HepG2 (cell line): ENCODE measurements around the gene HRC. TPM values are rescaled to one million over a fixed set of nuclear protein-coding genes. Genes with fewer than 3 reads are reported as not detected.

Experiments used
- CHD2 ChIP-seq: IDR thresholded peaks from 2 replicates; pipeline ENCODE4 v1.6.1; 2011; ENCODE audit warnings: low read depth, low read length, improper control_type of control experiment
- EZH2 ChIP-seq: conservative IDR thresholded peaks from 2 replicates; pipeline ENCODE4 v1.6.1; 2012; ENCODE audit warnings: mild to moderate bottlenecking, low read depth, low read length, moderate library complexity
- HOXA5 ChIP-seq: sonication (generic); formaldehyde crosslinking; IDR thresholded peaks from 2 replicates; pipeline ENCODE4 v1.4.0; 2020; ENCODE audit warnings: missing genetic modification reagents
- KAT7 ChIP-seq: IDR thresholded peaks from 2 replicates; pipeline ENCODE4 v1.6.1; 2018; ENCODE audit warnings: borderline replicate concordance, missing compliant biosample characterization
- MYC ChIP-seq: sonication (generic); formaldehyde crosslinking; IDR thresholded peaks from 2 replicates; pipeline ENCODE4 v1.9.0; 2021; ENCODE audit warnings: missing genetic modification reagents, borderline replicate concordance
- NCOA2 ChIP-seq: sonication (generic); formaldehyde crosslinking; IDR thresholded peaks from 2 replicates; pipeline ENCODE4 v1.8.0; 2022; ENCODE audit warnings: inconsistent platforms
- PITX1 ChIP-seq: sonication (generic); formaldehyde crosslinking; IDR thresholded peaks from 2 replicates; pipeline ENCODE4 v1.5.1; 2020; ENCODE audit warnings: mild to moderate bottlenecking, missing genetic modification reagents
- SKI ChIP-seq: fragments of 450-650 bp; IDR thresholded peaks from one replicate; pipeline ENCODE4 v1.6.1; 2018; ENCODE audit warnings: mild to moderate bottlenecking; ENCODE audit not compliant: partially characterized antibody
- SNRNP70 ChIP-seq: fragments of 200-400 bp; formaldehyde crosslinking; IDR thresholded peaks from 2 replicates; pipeline ENCODE4 v1.6.1; 2017; ENCODE audit warnings: mild to moderate bottlenecking, low read depth, low read length, moderate library complexity
- SP2 ChIP-seq: sonication (generic); formaldehyde crosslinking; IDR thresholded peaks from 2 replicates; pipeline ENCODE4 v1.5.1; 2020; ENCODE audit warnings: mild to moderate bottlenecking, missing genetic modification reagents
- SRSF1 ChIP-seq: fragments of 200-400 bp; formaldehyde crosslinking; optimal IDR thresholded peaks from 2 replicates; pipeline ENCODE3; 2017; ENCODE audit warnings: mild to moderate bottlenecking, low read depth, low read length, moderate library complexity
- ZFY ChIP-seq: sonication (generic); formaldehyde crosslinking; IDR thresholded peaks from 2 replicates; pipeline ENCODE4 v1.4.0; 2020; ENCODE audit warnings: missing genetic modification reagents
- ZNF205 ChIP-seq: IDR thresholded peaks from 2 replicates; pipeline ENCODE4 v1.6.1; 2018; ENCODE audit warnings: missing biosample characterization, missing genetic modification reagents
- ZNF274 ChIP-seq: sonication (generic); formaldehyde crosslinking; IDR thresholded peaks from 2 replicates; pipeline ENCODE4 v1.5.1; 2020; ENCODE audit warnings: mild to moderate bottlenecking, missing genetic modification reagents
- ZNF33A ChIP-seq: sonication (generic); formaldehyde crosslinking; IDR thresholded peaks from 2 replicates; pipeline ENCODE4 v1.5.1; 2020; ENCODE audit warnings: missing genetic modification reagents, mild to moderate bottlenecking, moderate library complexity, borderline replicate concordance
- ZNF549 ChIP-seq: sonication (generic); formaldehyde crosslinking; IDR thresholded peaks from 2 replicates; pipeline ENCODE4 v1.5.0; 2020; ENCODE audit warnings: missing genetic modification reagents
- ZNF558 ChIP-seq: sonication (generic); formaldehyde crosslinking; IDR thresholded peaks from 2 replicates; pipeline ENCODE4 v1.9.0; 2022; ENCODE audit warnings: mild to moderate bottlenecking, missing genetic modification reagents, borderline replicate concordance
- ZNF792 ChIP-seq: IDR thresholded peaks from 2 replicates; pipeline ENCODE4 v1.6.1; 2016
- polyA plus RNA-seq, 8 experiments: library from polyadenylated mRNA; depleted of rRNA in 3 of 8; stranded (reverse) in 7 of 8; unstranded in 1 of 8; fragments of >200 nt; fragmentation: Illumina TruSeq in 4 of 8; extraction: Trizol in 4 of 8; gene quantifications; 2 replicates each; pipeline versions ENCODE4 v1.2.1 to v1.2.3, GENCODE V29; 2011 to 2016; ENCODE audit warnings: low read depth in 4 of 8, missing spikeins in 1 of 8, mixed read lengths in 1 of 8; ENCODE audit not compliant: insufficient read depth in 1 of 8
- total RNA-seq, 5 experiments: library from RNA; depleted of rRNA; stranded (reverse); fragments of >200 nt; fragmentation: Illumina TruSeq; extraction: Trizol; gene quantifications; 2 replicates each; pipeline ENCODE4 v1.2.3, GENCODE V29; 2016; ENCODE audit warnings: low read depth in 1 of 5
- TF ChIP-seq, protein P1 (sequence below): sonication (generic); formaldehyde crosslinking; IDR thresholded peaks from 2 replicates; pipeline ENCODE4 v1.5.1; 2020; ENCODE audit warnings: mild to moderate bottlenecking, missing genetic modification reagents, moderate library complexity
- TF ChIP-seq, protein P2 (sequence below): IDR thresholded peaks from 2 replicates; pipeline ENCODE4 v1.6.1; 2016; ENCODE audit warnings: low read depth, borderline replicate concordance
- TF ChIP-seq, protein P3 (sequence below): sonication (generic); formaldehyde crosslinking; IDR thresholded peaks from 2 replicates; pipeline ENCODE4 v1.4.0; 2020; ENCODE audit warnings: missing genetic modification reagents
- TF ChIP-seq, protein P4 (sequence below): IDR thresholded peaks from 2 replicates; pipeline ENCODE4 v1.6.1; 2016
- TF ChIP-seq, protein P5 (sequence below), 2 experiments: fragments of 450-650 bp in 1 of 2; sonication (generic) in 1 of 2; formaldehyde crosslinking; IDR thresholded peaks; 2 replicates each; pipeline versions ENCODE4 v1.5.0 to v1.8.0; 2020 to 2022; ENCODE audit warnings: mild to moderate bottlenecking in 1 of 2, missing genetic modification reagents in 1 of 2

HRC gene
- total and polyA plus RNA-seq, 2 of the 13 experiments (the other 11 are each of a cell fraction or from before 2014, with no cell fraction given): 3.6 to 15.4 TPM

DNA sequence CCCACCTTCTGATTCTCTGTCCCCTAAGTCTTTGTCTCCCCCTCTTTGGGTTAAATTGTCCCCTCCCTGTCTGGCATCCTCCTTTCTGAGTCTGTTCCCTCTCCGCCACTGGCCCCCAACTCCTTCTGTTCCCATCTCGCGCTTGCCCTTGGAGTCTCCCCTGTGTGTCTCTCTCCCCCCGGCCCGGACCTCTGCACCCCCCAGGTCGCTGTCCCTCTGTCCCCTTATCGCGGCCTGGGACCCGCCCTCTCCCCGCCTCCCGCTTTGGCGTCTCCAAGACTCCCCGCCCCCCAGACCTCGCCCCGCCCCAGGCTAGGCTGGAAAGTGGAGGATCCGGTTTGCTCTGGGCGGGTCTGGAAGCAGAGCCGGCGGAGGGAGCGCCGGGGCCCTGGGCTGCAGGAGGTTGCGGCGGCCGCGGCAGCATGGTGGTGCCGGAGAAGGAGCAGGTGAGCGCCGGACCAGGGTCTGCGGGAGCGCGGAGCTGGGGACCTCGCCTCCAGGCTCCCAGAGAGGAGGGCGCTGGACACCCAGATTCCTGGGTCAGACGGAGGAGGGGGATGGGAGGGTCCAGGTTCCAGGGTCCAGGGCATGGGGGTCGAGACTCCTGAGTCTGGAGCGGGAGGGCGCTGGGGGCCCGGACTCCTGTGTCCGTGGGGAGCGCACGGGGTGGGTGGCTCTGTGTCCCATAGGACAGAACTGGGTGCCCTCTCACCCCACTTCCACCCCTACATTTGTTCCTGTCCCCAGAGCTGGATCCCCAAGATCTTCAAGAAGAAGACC lies 2.4 kb upstream of the HRC start, which contains the start of gene TRPM4 (continued):
- TF ChIP-seq ZNF274 (CRISPR knock-in tag) (peak; percentile 82; the same call in 1 of the 2 replicates), SNRNP70 (no peak), HOXA5 (CRISPR knock-in tag) (peak; percentile 55; the same call in 1 of the 2 replicates), CHD2 (no peak), SP2 (0 out of 2 replicates have a peak, but pooled peaks have one; percentile 40), EZH2 (no peak), KAT7 (CRISPR knock-in tag) (peak; percentile 47; the same call in 1 of the 2 replicates), MYC (CRISPR knock-in tag) (peak; percentile 52; the same call in 1 of the 2 replicates), ZNF549 (CRISPR knock-in tag) (no peak), ZNF558 (CRISPR knock-in tag) (no peak), SRSF1 (peak; percentile 30), ZNF33A (CRISPR knock-in tag) (no peak), ZFY (CRISPR knock-in tag) (peak; percentile 48; the same call in 1 of the 2 replicates), SKI (no peak), NCOA2 (CRISPR knock-in tag) (no peak), ZNF792 (no peak), ZNF205 (no peak), PITX1 (peak; percentile 44; the same call in 1 of the 2 replicates)
- TF ChIP-seq, protein P1, sequence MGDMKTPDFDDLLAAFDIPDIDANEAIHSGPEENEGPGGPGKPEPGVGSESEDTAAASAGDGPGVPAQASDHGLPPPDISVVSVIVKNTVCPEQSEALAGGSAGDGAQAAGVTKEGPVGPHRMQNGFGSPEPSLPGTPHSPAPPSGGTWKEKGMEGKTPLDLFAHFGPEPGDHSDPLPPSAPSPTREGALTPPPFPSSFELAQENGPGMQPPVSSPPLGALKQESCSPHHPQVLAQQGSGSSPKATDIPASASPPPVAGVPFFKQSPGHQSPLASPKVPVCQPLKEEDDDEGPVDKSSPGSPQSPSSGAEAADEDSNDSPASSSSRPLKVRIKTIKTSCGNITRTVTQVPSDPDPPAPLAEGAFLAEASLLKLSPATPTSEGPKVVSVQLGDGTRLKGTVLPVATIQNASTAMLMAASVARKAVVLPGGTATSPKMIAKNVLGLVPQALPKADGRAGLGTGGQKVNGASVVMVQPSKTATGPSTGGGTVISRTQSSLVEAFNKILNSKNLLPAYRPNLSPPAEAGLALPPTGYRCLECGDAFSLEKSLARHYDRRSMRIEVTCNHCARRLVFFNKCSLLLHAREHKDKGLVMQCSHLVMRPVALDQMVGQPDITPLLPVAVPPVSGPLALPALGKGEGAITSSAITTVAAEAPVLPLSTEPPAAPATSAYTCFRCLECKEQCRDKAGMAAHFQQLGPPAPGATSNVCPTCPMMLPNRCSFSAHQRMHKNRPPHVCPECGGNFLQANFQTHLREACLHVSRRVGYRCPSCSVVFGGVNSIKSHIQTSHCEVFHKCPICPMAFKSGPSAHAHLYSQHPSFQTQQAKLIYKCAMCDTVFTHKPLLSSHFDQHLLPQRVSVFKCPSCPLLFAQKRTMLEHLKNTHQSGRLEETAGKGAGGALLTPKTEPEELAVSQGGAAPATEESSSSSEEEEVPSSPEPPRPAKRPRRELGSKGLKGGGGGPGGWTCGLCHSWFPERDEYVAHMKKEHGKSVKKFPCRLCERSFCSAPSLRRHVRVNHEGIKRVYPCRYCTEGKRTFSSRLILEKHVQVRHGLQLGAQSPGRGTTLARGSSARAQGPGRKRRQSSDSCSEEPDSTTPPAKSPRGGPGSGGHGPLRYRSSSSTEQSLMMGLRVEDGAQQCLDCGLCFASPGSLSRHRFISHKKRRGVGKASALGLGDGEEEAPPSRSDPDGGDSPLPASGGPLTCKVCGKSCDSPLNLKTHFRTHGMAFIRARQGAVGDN (CRISPR knock-in tag): peak; percentile 79
- TF ChIP-seq, protein P2, sequence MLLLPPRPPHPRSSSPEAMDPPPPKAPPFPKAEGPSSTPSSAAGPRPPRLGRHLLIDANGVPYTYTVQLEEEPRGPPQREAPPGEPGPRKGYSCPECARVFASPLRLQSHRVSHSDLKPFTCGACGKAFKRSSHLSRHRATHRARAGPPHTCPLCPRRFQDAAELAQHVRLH (CRISPR knock-in tag): no peak
- TF ChIP-seq, protein P3, sequence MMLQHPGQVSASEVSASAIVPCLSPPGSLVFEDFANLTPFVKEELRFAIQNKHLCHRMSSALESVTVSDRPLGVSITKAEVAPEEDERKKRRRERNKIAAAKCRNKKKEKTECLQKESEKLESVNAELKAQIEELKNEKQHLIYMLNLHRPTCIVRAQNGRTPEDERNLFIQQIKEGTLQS (CRISPR knock-in tag): no peak
- TF ChIP-seq, protein P4, sequence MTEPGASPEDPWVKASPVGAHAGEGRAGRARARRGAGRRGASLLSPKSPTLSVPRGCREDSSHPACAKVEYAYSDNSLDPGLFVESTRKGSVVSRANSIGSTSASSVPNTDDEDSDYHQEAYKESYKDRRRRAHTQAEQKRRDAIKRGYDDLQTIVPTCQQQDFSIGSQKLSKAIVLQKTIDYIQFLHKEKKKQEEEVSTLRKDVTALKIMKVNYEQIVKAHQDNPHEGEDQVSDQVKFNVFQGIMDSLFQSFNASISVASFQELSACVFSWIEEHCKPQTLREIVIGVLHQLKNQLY (CRISPR knock-in tag): no peak
- TF ChIP-seq, protein P5, sequence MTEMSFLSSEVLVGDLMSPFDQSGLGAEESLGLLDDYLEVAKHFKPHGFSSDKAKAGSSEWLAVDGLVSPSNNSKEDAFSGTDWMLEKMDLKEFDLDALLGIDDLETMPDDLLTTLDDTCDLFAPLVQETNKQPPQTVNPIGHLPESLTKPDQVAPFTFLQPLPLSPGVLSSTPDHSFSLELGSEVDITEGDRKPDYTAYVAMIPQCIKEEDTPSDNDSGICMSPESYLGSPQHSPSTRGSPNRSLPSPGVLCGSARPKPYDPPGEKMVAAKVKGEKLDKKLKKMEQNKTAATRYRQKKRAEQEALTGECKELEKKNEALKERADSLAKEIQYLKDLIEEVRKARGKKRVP (CRISPR knock-in tag; IDR thresholded peaks at IDR 0.05): no peak
